ENCODE results near the gene ATXN10.
"Not testable (repeated sequence)": the region's sequence is repeated elsewhere in the genome, so short reads cannot be mapped to it uniquely, and the experiment has no call there.

The ATXN10 gene

DNA sequence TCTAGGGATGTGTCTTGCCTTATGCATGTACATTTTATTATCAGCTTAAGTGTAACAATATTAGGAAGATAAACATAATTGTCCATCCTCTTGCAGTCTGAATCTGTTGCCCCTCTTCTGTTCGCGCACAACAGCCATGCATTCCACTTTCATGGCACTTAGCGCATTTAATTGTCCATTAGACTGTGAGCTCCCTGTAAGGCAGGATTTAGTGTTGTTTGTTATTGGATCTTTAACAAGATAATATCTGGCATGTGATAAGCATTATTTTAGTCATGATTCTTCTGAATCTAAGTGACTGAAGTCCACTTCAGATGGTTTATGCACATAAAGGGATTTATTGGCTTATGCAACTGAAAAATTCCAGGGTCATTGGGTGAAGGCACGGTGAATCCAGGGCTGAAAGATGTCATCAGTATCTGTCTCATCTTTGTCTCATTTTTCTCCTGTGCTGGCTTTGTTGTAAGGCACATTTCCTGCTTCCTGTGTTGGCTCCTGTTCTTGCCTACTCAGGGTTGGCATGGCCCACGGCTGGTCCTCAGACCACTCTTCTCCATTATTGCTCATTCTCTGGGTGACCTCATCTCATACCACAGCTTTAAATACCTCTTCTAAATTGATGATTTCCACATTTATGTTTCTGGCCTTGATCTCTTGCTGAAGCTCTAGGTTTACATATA, 37.6 kb downstream of the ATXN10 start:
- DNase-seq (ENCODE audit: low spot score) = no peak

GRCh38 chr22:45709866-45710265, 38.2 kb downstream of the ATXN10 start:
- no peak for DNase-seq (ENCODE audit: low spot score)

DNA sequence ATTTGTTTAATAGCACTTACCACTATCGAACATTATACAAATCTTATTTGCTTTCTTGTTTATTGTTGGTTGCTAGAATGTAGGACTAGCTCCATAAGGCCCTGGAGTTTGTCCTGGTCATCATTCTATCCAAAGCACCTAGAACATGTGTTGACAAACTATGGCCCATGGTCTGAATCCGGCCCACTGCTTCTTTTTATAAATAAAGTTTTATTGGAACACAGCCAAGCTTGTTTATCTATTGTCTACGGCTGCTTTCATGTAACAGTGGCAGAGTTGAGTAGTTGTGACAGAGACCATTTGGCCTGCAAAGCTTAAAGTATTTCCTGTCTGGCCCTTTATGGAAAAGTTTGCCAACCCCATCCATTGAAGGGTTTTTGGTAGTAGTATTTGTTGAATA, 38.8 kb downstream of the ATXN10 start:
- no peak for DNase-seq (ENCODE audit: low spot score)

DNA sequence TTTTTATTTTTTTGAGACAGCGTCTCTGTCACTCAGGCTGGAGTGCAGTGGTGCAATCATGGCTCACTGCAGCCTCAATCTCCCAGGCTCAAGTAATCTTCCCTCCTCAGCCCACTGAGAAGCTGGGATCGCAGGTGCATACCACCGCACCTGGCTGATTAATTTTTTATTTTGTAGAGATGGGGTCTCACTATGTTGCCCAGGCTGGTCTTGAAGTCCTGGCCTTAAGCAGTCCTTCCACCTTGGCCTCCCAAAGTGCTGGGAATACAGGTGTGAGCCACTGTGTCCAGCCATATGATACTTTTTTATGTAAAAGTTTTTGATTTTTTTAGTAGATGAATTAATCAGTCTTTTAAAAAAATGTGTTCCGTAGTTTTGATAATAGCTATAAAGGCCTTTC, 42.8 kb downstream of the ATXN10 start:
- DNase-seq (ENCODE audit: low spot score) = not testable (repeated sequence)

DNA sequence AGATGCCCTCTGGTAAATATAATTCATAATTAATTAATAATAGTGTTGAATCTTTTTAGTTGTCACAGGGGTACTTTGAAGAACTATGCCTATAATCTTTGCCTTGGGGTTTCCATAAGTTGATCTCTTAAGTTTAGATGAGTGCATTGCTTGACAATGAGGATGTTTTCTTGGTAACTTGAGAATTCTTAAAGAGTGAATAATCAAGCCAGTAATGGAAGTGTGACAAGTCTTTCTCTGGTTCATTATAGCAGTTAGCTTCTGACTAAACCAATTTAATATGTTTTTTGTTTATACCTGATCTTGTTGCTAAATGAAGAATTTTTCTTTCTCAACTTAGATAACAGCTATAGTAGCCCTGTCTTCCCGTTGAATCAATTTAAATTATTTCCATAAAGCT, 46.2 kb downstream of the ATXN10 start:
- no peak for DNase-seq (ENCODE audit: low spot score)

DNA sequence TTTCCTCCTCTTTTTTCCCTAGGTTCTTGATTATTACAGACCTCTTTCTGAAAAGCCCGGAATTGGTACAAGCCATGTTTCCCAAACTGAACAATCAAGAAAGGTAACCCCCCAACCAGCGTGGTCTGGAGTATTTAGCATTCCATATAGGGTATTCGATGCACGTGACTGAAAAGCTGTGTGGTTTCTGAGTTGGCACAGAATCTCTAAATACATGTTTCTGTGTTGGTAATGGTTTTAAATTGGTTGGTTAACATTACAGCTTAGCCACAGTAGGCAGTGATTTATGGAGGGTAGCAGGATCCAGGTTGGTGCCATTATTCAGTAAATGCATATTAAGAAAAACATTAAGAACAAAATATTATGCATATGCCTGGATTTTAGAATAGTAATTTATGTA, 46.8 kb downstream of the ATXN10 start:
- DNase-seq (ENCODE audit: low spot score) = no peak

- no peak for DNase-seq (ENCODE audit: low spot score)
These were observed 49.3 kb downstream of the ATXN10 start for GRCh38 chr22:45720839-45721378.

GRCh38 chr22:45722006-45722405, 50.4 kb downstream of the ATXN10 start:
- no peak for DNase-seq (ENCODE audit: low spot score)

DNA sequence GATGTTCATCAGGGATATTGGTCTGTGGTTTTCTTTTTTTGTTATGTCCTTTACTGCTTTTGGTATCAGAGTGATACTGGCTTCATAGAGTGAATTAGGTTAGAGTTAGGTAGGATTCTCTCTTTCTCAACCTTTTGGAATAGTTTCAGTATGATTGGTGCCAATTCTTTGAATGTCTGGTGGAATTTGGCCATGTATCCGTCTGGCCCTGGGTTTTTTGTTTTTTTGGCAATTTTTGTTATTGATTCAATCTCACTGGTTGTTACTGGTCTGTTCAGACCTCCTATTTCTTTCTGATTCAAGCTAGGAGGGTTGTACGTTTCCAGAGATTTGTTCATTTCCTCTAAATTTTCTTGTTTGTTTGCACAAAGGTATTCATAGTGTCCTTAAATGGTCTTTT, 54.4 kb downstream of the ATXN10 start:
- DNase-seq (ENCODE audit: low spot score) = no peak

- DNase-seq (ENCODE audit: low spot score) = no peak
These were observed 59.6 kb downstream of the ATXN10 start for GRCh38 chr22:45731041-45731797.

GRCh38 chr22:45731798-45732495, 60.3 kb downstream of the ATXN10 start:
- DNase-seq (ENCODE audit: low spot score) = no peak

DNA sequence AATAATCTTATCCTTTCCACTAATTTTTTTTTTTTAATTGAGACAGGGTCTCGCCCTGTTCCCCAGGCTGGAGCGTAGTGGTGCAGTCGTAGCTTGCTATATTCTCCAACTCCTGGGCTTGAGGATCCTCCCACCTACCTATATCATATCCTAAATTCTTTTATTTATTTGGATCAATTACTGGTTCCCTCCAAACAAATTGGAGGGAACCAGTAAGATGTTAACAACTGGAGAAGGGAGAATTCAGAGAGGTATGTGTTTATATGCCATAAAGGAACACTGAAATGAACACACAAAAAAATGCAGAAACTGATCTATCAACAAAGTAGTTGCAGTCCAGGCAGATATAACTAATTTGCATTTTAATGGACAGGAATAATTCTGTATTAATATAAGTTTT, 63.6 kb downstream of the ATXN10 start:
- DNase-seq (ENCODE audit: low spot score) = no peak

DNA sequence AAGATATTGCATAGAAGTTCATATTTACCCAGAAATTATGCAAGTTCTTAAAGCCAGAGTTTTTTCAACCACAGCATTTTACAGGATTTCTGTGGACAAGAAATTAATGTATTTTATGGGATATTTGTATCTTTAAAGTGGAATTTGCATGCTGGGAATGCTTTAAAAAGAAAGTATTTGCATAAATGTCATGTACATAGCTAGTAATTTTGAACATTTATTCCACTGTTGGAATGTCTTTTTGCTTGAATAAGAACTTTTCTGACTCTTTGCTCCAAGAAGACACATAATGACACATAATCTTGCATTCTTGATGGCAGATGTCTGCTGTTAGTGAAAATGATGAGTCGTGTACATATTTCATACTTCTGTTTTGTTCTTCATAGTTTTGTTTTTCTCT, 66.6 kb downstream of the ATXN10 start:
- DNase-seq (ENCODE audit: low spot score) = no peak

DNA sequence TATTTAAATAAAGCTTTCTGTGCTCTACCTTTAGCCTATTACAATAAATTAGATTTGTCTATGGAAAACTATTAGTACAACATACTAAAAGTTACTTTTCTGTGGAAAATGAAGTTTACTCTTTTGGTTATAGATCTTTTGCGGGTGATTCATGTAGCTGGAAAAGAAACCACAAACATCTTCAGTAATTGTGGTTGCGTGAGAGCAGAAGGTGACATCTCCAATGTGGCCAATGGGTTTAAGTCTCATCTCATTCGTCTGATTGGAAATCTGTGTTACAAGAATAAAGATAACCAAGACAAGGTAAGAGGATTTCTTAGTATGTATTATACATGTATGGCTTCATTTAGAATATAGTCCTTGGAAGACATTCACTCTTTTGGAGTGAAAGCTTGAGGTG, 68.6 kb downstream of the ATXN10 start:
- DNase-seq (ENCODE audit: low spot score) = no peak

GRCh38 chr22:45742866-45743450, 71.3 kb downstream of the ATXN10 start:
- DNase-seq (ENCODE audit: low spot score) = no peak

DNA sequence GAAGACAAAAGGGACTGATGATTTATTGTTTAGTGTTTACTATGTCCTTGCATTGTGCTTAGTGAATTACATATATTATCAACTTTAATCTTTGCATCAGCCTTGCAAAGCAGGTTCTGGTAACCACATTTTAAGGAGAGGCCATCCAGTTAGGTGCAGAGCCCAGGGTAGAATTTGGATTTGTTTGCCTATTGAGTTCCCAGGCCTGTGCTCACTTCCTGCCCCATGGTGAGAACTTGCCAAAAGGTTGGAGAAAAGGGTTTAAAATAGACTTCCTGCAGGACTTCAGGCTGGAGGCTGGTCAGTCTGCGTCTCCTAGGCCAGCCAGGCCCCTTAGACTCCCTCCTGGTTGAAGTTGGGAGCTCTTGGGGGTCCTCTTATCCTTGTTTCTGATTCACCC, 72.1 kb downstream of the ATXN10 start:
- no peak for DNase-seq (ENCODE audit: low spot score)

- no peak for DNase-seq (ENCODE audit: low spot score)
These were observed 72.8 kb downstream of the ATXN10 start for GRCh38 chr22:45744442-45744841.

GRCh38 chr22:45750626-45751025, 79.0 kb downstream of the ATXN10 start:
- no peak for DNase-seq (ENCODE audit: low spot score)

DNA sequence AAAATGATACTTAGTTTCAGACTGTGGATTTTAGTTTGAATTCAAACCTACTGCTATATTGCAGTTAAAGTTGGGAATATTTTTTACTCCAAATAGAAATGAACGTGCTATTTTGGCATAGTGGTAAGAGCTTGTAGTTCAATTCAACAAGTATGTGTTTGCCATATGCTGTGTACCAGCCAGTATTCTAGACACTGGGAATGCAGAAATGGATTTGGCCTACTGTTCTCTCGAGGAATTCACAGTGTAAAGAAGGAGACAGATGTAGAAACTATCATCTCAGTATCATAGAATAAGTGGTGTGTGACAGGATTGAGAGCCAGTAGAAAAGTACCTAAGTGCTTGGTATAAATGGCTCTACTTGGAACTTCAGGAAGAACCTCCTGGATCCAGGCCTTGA, 80.4 kb downstream of the ATXN10 start:
- DNase-seq (ENCODE audit: low spot score) = no peak

DNA sequence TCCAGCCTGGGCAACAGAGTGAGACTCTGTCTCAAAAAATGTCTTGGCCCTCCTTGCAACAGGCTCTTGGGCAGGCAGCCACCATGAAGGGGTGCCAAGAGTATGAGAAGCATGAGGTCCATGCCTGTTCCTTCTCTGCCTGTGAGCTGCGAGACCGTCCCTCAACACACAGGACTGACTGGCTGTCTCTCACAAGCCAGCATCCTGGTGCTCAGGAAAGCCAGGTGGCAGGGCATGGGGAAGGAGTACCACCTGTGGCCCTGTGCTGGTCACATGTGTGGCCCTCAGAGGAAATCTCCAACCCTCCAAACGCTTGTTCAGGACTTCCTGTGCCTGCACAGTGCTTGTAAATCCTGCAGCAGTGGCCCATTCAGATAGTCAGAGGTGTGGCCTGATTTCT, 83.2 kb downstream of the ATXN10 start:
- DNase-seq (ENCODE audit: low spot score) = no peak

DNA sequence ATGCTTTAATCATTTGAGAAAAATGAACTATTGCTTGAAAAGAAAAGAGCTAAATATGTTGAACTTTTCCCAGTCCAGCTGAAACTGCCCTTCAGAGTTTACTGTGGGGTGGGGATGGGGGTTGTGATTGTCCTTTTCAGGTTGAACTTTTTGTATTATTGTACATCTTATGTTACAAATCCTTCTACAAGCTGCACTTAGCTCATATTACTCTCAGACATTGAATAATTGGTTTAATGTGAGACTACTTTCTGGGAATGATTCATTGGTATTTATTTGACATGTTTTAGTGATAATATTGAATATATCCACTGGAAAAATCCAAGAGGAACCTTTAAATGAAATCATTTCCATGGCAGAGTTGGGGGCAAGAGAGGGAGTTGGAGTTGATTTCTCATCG, 84.9 kb downstream of the ATXN10 start:
- no peak for DNase-seq (ENCODE audit: low spot score)

DNA sequence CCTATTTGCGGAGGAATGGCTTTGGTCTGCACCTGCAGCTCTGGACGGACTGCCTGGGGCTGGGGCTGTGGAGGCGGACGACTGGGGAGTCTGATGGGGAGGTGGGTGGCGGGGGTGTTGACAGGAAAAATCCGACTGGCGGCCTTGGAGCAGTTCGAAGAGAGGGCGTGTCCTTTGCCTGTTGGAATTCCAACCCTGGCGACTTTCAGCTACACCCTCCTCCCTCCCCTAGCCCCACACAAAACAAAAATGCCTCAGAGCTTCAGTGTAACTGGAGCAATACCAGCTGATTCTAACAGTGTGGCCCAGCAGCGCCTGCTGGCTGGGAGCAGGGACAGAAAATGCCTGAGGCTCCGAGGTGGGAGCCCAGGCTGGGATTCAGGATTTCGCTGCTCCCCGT, 85.4 kb downstream of the ATXN10 start:
- no peak for DNase-seq (ENCODE audit: low spot score)

- no peak for DNase-seq (ENCODE audit: low spot score)
These were observed 86.3 kb downstream of the ATXN10 start for GRCh38 chr22:45757936-45758335.
